CD14-positive monocyte (primary cell): ENCODE data around the gene CXorf65. TPM values are rescaled to one million over a fixed set of nuclear protein-coding genes. Genes with fewer than 3 reads are reported as not detected.
A peak's percentile ranks its signal among the peaks of the same experiment; 100 is the strongest.

Experiments used
- DNase-seq, 3 donors: peaks; one replicate each; pipeline ENCODE4 v3.0.0-alpha.2; 2011 to 2022
- H2AFZ ChIP-seq: 2 replicates; pipeline ENCODE4 v1.6.0; 2012; ENCODE audit warnings: mild to moderate bottlenecking, low read depth, low read length, inconsistent platforms; ENCODE audit not compliant: insufficient read depth, poor library complexity, severe bottlenecking
- H3K27ac ChIP-seq, 2 donors: 1 replicate in 1 of 2; 2 replicates in 1 of 2; pipeline ENCODE4 v1.5.1; 2012 to 2013; ENCODE audit warnings: low read length in 2 of 2, control low read depth in 1 of 2, inconsistent platforms in 1 of 2, low read depth in 1 of 2, mild to moderate bottlenecking in 1 of 2
- H3K27me3 ChIP-seq, 2 donors: one replicate each; pipeline versions ENCODE4 v1.6.0 to v1.6.1; 2011 to 2013; ENCODE audit warnings: low read length in 2 of 2; ENCODE audit not compliant: control insufficient read depth in 2 of 2, insufficient read depth in 2 of 2
- H3K36me3 ChIP-seq, 2 donors: replicated peaks in 1 of 2; 1 replicate in 1 of 2; 2 replicates in 1 of 2; pipeline versions ENCODE4 v1.5.1 to v1.6.1; 2012 to 2013; ENCODE audit warnings: low read length in 2 of 2, control low read depth in 1 of 2, inconsistent platforms in 1 of 2, mild to moderate bottlenecking in 1 of 2; ENCODE audit not compliant: insufficient read depth in 2 of 2, control insufficient read depth in 1 of 2
- H3K4me1 ChIP-seq, 2 donors: 1 replicate in 1 of 2; 2 replicates in 1 of 2; pipeline versions ENCODE4 v1.5.1 to v1.6.1; 2012 to 2013; ENCODE audit warnings: low read length in 2 of 2, control low read depth in 1 of 2, inconsistent platforms in 1 of 2, mild to moderate bottlenecking in 1 of 2, moderate library complexity in 1 of 2; ENCODE audit not compliant: insufficient read depth in 2 of 2, control insufficient read depth in 1 of 2
- H3K4me2 ChIP-seq: replicated peaks from 2 replicates; pipeline ENCODE3; 2012; ENCODE audit warnings: low read length, moderate library complexity, mild to moderate bottlenecking; ENCODE audit not compliant: poor library complexity, severe bottlenecking; ENCODE audit errors: extremely low read depth
- H3K4me3 ChIP-seq, 3 experiments: fragments of 200-600 bp in 1 of 3; sonication (generic) in 1 of 3; replicated peaks in 1 of 3; 1 replicate in 2 of 3; 2 replicates in 1 of 3; pipeline ENCODE4 v1.5.1; 2011 to 2013; ENCODE audit warnings: low read length in 3 of 3, mild to moderate bottlenecking in 3 of 3, control low read depth in 2 of 3, low read depth in 2 of 3, inconsistent platforms in 1 of 3, moderate library complexity in 1 of 3
- H3K79me2 ChIP-seq: 2 replicates; pipeline ENCODE4 v1.6.0; 2012; ENCODE audit warnings: mild to moderate bottlenecking, control low read depth, inconsistent platforms, low read length, moderate library complexity; ENCODE audit not compliant: insufficient read depth
- H3K9ac ChIP-seq: 2 replicates; pipeline ENCODE4 v1.6.0; 2017; ENCODE audit warnings: low read length, mild to moderate bottlenecking; ENCODE audit not compliant: insufficient read depth, poor library complexity, severe bottlenecking
- H3K9me3 ChIP-seq, 2 donors: replicated peaks in 1 of 2; 1 replicate in 1 of 2; 2 replicates in 1 of 2; pipeline versions ENCODE4 v1.5.1 to v1.6.1; 2012 to 2013; ENCODE audit warnings: low read length in 2 of 2, control low read depth in 1 of 2; ENCODE audit not compliant: control insufficient read depth in 1 of 2, insufficient read depth in 1 of 2
- H4K20me1 ChIP-seq: 2 replicates; pipeline ENCODE4 v1.6.0; 2012; ENCODE audit warnings: mild to moderate bottlenecking, low read length, control low read depth, moderate library complexity; ENCODE audit not compliant: insufficient read depth
- H3K27ac Mint-ChIP-seq, 7 donors: one replicate each; pipeline ENCODE4 v1.8.0; 2020; ENCODE audit warnings: mild to moderate bottlenecking in 7 of 7, mixed read lengths in 7 of 7, moderate library complexity in 6 of 7, inconsistent platforms in 2 of 7
- H3K27me3 Mint-ChIP-seq, 3 donors: one replicate each; pipeline ENCODE4 v1.8.0; 2021 to 2022; ENCODE audit warnings: low read depth in 3 of 3, mild to moderate bottlenecking in 3 of 3, mixed read lengths in 3 of 3, moderate library complexity in 3 of 3, inconsistent platforms in 1 of 3
- H3K36me3 Mint-ChIP-seq, 2 donors: one replicate each; pipeline ENCODE4 v1.8.0; 2020; ENCODE audit warnings: mixed read lengths in 2 of 2, inconsistent platforms in 1 of 2, mild to moderate bottlenecking in 1 of 2
- H3K4me1 Mint-ChIP-seq: one replicate; pipeline ENCODE4 v1.8.0; 2020; ENCODE audit warnings: mild to moderate bottlenecking, mixed read lengths
- H3K4me3 Mint-ChIP-seq, 2 donors: one replicate each; pipeline ENCODE4 v1.8.0; 2020; ENCODE audit warnings: mild to moderate bottlenecking in 2 of 2, mixed read lengths in 2 of 2, moderate library complexity in 1 of 2
- H3K9me3 Mint-ChIP-seq, 7 donors: one replicate each; pipeline ENCODE4 v1.8.0; 2020 to 2022; ENCODE audit warnings: mixed read lengths in 7 of 7, mild to moderate bottlenecking in 6 of 7, moderate library complexity in 6 of 7, inconsistent platforms in 2 of 7
- intact Hi-C, 2 donors: fragments of 100-400 bp; cut with micrococcal nuclease; formaldehyde crosslinking; loops; one replicate each; pipeline versions ENCODE4 v1.15.0 to v1.15.1; 2023
- polyA plus RNA-seq, 3 donors: library from polyadenylated mRNA; depleted of rRNA in 1 of 3; unstranded in 2 of 3; stranded (reverse) in 1 of 3; fragments of 300-500 nt in 2 of 3; fragments of >200 nt in 1 of 3; fragmentation: Illumina TruSeq in 2 of 3; gene quantifications; 1 replicate in 2 of 3; 2 replicates in 1 of 3; pipeline ENCODE4 v1.2.3, GENCODE V29; 2012 to 2021
- small RNA-seq: library from RNA; depleted of rRNA; stranded (forward); fragments of <200 nt; gene quantifications from one replicate; pipeline ENCODE3, GENCODE V24; 2012; ENCODE audit warnings: low read depth; ENCODE audit not compliant: insufficient read length
- TF ChIP-seq, protein P1 (sequence below): fragments of 200-600 bp; IDR thresholded peaks from one replicate; pipeline ENCODE4 v1.8.0; 2022; ENCODE audit warnings: antibody characterized with exemption, mild to moderate bottlenecking

CXorf65 gene
- polyA plus RNA-seq, 3 donors, result 3.8 TPM; not detected in 2

DNA sequence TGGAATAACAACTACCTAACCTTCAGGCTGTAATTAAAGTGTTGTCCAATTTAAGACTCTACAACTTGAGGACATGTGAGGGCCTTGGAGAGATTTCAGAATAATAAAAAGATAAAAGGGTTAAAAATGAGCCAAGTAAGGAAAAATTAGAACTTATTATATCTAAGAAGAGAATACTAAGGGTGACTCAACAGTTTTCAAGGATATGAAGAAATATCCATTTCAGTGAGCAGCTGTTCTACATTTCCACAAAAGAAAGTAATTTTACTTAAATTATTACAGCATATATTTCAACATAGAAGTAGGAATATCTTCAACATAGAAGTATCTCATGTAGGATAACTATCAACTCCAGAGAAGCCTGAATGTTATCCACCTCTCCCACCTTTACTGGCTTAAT, 49.7 kb downstream of the CXorf65 start:
- Histone ChIP-seq H3K4me3 (no peak overlapping the region), H3K9me3 (no peaks in the 10 kb centered on the region), H3K9ac (no peak overlapping the region), H3K79me2 (peaks cover 6% of the 10 kb centered on the region), H3K4me2 (peak overlapping the region; percentile 22), H3K36me3 (peaks cover 10 to 20% of the 10 kb centered on the region in 2 donors), H4K20me1 (no peaks in the 10 kb centered on the region), H3K4me1 (peaks cover 48 to 52% of the 10 kb centered on the region in 2 donors), H3K27me3 (no peaks in the 10 kb centered on the region), H2AFZ (no peak overlapping the region), H3K27ac (peak overlapping the region in 1 of 2 donors; percentile 50)
- Mint-ChIP-seq H3K9me3 (peaks cover 0 to 4% (median 0%) of the 10 kb centered on the region in 7 donors), H3K27ac (peak overlapping the region; percentile 0 to 77 (median 57)), H3K27me3 (peaks cover 0 to 2% (median 0%) of the 10 kb centered on the region in 3 donors), H3K36me3 (peaks cover 8 to 19% of the 10 kb centered on the region in 2 donors), H3K4me3 (no peak overlapping the region), H3K4me1 (peaks cover 48% of the 10 kb centered on the region)
- intact Hi-C loops, result no loop called here
- TF ChIP-seq, protein P1, sequence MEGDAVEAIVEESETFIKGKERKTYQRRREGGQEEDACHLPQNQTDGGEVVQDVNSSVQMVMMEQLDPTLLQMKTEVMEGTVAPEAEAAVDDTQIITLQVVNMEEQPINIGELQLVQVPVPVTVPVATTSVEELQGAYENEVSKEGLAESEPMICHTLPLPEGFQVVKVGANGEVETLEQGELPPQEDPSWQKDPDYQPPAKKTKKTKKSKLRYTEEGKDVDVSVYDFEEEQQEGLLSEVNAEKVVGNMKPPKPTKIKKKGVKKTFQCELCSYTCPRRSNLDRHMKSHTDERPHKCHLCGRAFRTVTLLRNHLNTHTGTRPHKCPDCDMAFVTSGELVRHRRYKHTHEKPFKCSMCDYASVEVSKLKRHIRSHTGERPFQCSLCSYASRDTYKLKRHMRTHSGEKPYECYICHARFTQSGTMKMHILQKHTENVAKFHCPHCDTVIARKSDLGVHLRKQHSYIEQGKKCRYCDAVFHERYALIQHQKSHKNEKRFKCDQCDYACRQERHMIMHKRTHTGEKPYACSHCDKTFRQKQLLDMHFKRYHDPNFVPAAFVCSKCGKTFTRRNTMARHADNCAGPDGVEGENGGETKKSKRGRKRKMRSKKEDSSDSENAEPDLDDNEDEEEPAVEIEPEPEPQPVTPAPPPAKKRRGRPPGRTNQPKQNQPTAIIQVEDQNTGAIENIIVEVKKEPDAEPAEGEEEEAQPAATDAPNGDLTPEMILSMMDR, result no peak
- peak in 1 of 3 donors; percentile 25 for DNase-seq

Small RNA genes within 50 kb of the gene (small RNA-seq; reads per million reads assigned to genes)
- gene CXorf65, result not detected

Other genes starting within 250 kb of the CXorf65 start
- gene TEX11, start 198.0 kb downstream of the CXorf65 start, polyA plus RNA-seq, result not detected
- not detected for gene SLC7A3, start 175.6 kb downstream of the CXorf65 start, polyA plus RNA-seq
- gene SNX12, start 38.4 kb downstream of the CXorf65 start, polyA plus RNA-seq, result 10 to 100 TPM in 1 of 3 donors, 1 to 10 TPM in 2; 4.2 to 12.9 (median 5.0) TPM
- gene FOXO4, start 10.9 kb downstream of the CXorf65 start, polyA plus RNA-seq, result 1 to 10 TPM; 1.4 to 9.2 (median 1.5) TPM
- gene IL2RG, start 4.8 kb upstream of the CXorf65 start, polyA plus RNA-seq, result 100 to 1,000 TPM in 1 of 3 donors, 10 to 100 TPM in 2; 48.3 to 105 (median 94.5) TPM
- gene MED12, start 11.9 kb upstream of the CXorf65 start, polyA plus RNA-seq, result 10 to 100 TPM in 1 of 3 donors, 1 to 10 TPM in 2; 2.4 to 17.8 (median 5.0) TPM
- gene NLGN3, start 38.1 kb upstream of the CXorf65 start, polyA plus RNA-seq, result under 1 TPM in 2 of 3 donors, not detected in 1; 0.05 to 0.80 TPM
- not detected for gene GJB1, start 116.5 kb upstream of the CXorf65 start, polyA plus RNA-seq
- 10 to 100 TPM in 1 of 3 donors, 1 to 10 TPM in 2; 3.9 to 13.2 (median 4.8) TPM for gene ZMYM3, start 147.4 kb upstream of the CXorf65 start, polyA plus RNA-seq
- gene NONO, start 176.9 kb upstream of the CXorf65 start, polyA plus RNA-seq, result 100 to 1,000 TPM; 111 to 133 (median 122) TPM
- 1 to 10 TPM in 1 of 3 donors, not detected in 2; 1.2 TPM for gene ITGB1BP2, start 195.0 kb upstream of the CXorf65 start, polyA plus RNA-seq